ENCODE measurements around the gene MELK.
"Not testable (repeated sequence)": the region's sequence is repeated elsewhere in the genome, so short reads cannot be mapped to it uniquely, and the experiment has no call there.

GRCh38 chr9:36574045-36574444 is 1.4 kb downstream of the MELK start:
- not testable (repeated sequence) for TF ChIP-seq POLR2A (IDR thresholded peaks at IDR 0.05; ENCODE audit: low read depth, low read length); RAD21 (IDR thresholded peaks at IDR 0.05; ENCODE audit: low read length); CTCF (conservative IDR thresholded peaks at IDR 0.05; ENCODE audit: low read depth, low read length); FOS (IDR thresholded peaks at IDR 0.05; ENCODE audit: low read depth, low read length); MXI1 (IDR thresholded peaks at IDR 0.05; ENCODE audit: borderline replicate concordance, low read depth, low read length); ELK1 (IDR thresholded peaks at IDR 0.05; ENCODE audit: borderline replicate concordance, low read depth, low read length)
